Stomach (tissue), 9 donors: ENCODE results near the gene CNTN6. TPM values are rescaled to one million over a fixed set of nuclear protein-coding genes. Genes with fewer than 3 reads are reported as not detected.

ENCODE experiments used
- DNase-seq, 2 donors: peaks; one replicate each; pipeline versions ENCODE4 v3.0.0 to v3.0.0-alpha.2; 2013 to 2019
- H3K27ac ChIP-seq, 5 donors: fragments of 200-600 bp in 4 of 5; sonication (generic) in 4 of 5; one replicate each; pipeline ENCODE4 v1.5.1; 2013 to 2019; ENCODE audit warnings: mild to moderate bottlenecking in 1 of 5, moderate library complexity in 1 of 5
- H3K27me3 ChIP-seq, 3 donors: fragments of 200-600 bp; sonication (generic); one replicate each; pipeline ENCODE4 v1.5.1; 2017 to 2019; ENCODE audit warnings: mixed run types in 1 of 3
- H3K36me3 ChIP-seq, 4 donors: fragments of 200-600 bp; sonication (generic); 1 replicate in 3 of 4; 2 replicates in 1 of 4; pipeline ENCODE4 v1.5.1; 2016 to 2019
- H3K4me1 ChIP-seq, 4 donors: fragments of 200-600 bp; sonication (generic); one replicate each; pipeline ENCODE4 v1.5.1; 2016 to 2019
- H3K4me3 ChIP-seq, 4 donors: fragments of 200-600 bp; sonication (generic) in 3 of 4; one replicate each; pipeline ENCODE4 v1.5.1; 2016 to 2019; ENCODE audit warnings: mild to moderate bottlenecking in 1 of 4
- H3K9me3 ChIP-seq, 4 donors: fragments of 200-600 bp; sonication (generic); one replicate each; pipeline ENCODE4 v1.5.1; 2016 to 2019
- EP300 ChIP-seq: sonication (generic); formaldehyde crosslinking; IDR thresholded peaks from one replicate; pipeline ENCODE4 v1.6.1; 2017; ENCODE audit warnings: antibody characterized with exemption
- POLR2A ChIP-seq, 4 donors: fragments of 450-650 bp; IDR thresholded peaks; one replicate each; pipeline ENCODE4 v1.6.1; 2016; ENCODE audit warnings: antibody characterized with exemption in 4 of 4, control low read depth in 2 of 4, mild to moderate bottlenecking in 1 of 4, moderate library complexity in 1 of 4
- POLR2AphosphoS5 ChIP-seq, 3 donors: sonication (generic); formaldehyde crosslinking; IDR thresholded peaks; one replicate each; pipeline ENCODE4 v1.6.1; 2016; ENCODE audit warnings: antibody characterized with exemption in 3 of 3
- WGBS, 5 donors: extraction: QIAGEN DNeasy Blood & Tissue Kit in 3 of 5; methylation state at CpG; one replicate each; pipeline versions ENCODE4 v1.1.5 to v1.1.7; 2013 to 2018; 5-methylcytosine and 5-hydroxymethylcytosine counted together
- intact Hi-C: fragments of 100-400 bp; cut with DNase I; formaldehyde crosslinking; loops from one replicate; pipeline ENCODE4 v1.15.1; 2023; ENCODE audit warnings: low total_unique reads
- polyA plus RNA-seq, 3 donors: library from polyadenylated mRNA; stranded (reverse); fragments of 200-250 nt; gene quantifications; one replicate each; pipeline ENCODE4 v1.2.3, GENCODE V29; 2013
- total RNA-seq, 5 donors: library from RNA; depleted of rRNA; stranded (reverse); fragments of >200 nt; gene quantifications; one replicate each; pipeline versions ENCODE4 v1.1.0 to v1.2.3, GENCODE V29; 2014 to 2016
- TF ChIP-seq, protein P1 (sequence below), 7 experiments: fragments of 450-650 bp in 4 of 7; fragments of 200-600 bp in 3 of 7; sonication (generic) in 3 of 7; IDR thresholded peaks; one replicate each; pipeline ENCODE4 v1.5.1; 2016 to 2019; ENCODE audit warnings: antibody characterized with exemption in 7 of 7, control low read depth in 2 of 7, mild to moderate bottlenecking in 1 of 7
- donor health status: healthy with polysubstance abuse.
- donor health status: Bipolar disorder and iron deficiency.
- donor health status: healthy.

CNTN6 gene
- total and polyA plus RNA-seq, 8 donors: 2.2 TPM; not detected in 7

DNA sequence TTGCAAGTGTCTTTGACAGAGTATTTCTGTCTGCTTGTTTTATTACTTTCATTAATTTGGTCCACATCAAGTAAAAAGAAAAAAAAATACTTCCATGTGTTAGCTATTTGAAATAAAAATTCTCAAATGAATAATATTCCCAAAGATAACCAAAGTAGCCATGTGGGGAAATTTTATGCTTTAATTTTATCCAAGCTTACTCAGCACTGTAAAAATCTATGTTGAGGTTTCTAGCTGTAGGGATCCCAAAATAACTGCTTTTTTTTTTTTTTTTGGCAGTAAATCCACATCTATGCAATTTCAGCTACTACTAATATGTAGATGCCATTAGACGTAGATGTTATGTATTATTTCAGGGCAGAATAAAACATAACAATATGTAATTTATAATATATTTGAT is 35.4 kb upstream of the CNTN6 start:
- WGBS, 5 donors: 68 to 88% (median 79%) methylated on average over 1 of the region's 1 CpG

DNA sequence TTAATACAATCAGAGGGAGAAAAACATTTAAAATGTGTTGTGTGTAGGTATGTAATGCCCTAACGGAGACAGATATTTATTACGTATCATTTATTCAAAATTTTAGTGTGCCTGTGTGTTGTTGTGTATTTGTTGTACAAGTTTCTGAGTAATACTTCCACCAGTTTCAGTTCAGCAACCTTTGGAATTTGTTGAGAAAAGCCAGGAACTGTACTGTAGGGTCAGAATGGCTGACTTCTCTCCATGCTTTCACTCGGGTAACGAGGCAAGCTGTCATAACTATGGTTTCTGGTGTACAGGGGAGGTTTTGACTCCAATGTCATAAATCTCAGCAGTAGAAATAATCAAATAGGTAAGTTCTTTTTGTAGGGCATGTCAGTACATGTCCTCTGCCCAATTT is 23.8 kb upstream of the CNTN6 start:
- no peaks in the 10 kb centered on the region for H3K9me3 ChIP-seq
- no peaks in the 10 kb centered on the region for H3K36me3 ChIP-seq
- no peak for TF ChIP-seq EP300
- TF ChIP-seq POLR2AphosphoS5 (IDR thresholded peaks at IDR 0.05): no peak
- TF ChIP-seq, protein P1, sequence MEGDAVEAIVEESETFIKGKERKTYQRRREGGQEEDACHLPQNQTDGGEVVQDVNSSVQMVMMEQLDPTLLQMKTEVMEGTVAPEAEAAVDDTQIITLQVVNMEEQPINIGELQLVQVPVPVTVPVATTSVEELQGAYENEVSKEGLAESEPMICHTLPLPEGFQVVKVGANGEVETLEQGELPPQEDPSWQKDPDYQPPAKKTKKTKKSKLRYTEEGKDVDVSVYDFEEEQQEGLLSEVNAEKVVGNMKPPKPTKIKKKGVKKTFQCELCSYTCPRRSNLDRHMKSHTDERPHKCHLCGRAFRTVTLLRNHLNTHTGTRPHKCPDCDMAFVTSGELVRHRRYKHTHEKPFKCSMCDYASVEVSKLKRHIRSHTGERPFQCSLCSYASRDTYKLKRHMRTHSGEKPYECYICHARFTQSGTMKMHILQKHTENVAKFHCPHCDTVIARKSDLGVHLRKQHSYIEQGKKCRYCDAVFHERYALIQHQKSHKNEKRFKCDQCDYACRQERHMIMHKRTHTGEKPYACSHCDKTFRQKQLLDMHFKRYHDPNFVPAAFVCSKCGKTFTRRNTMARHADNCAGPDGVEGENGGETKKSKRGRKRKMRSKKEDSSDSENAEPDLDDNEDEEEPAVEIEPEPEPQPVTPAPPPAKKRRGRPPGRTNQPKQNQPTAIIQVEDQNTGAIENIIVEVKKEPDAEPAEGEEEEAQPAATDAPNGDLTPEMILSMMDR (IDR thresholded peaks at IDR 0.05): no peak
- no peak for TF ChIP-seq POLR2A (IDR thresholded peaks at IDR 0.05)
- no peaks in the 10 kb centered on the region for H3K27me3 ChIP-seq
- no peaks in the 10 kb centered on the region for H3K4me1 ChIP-seq
- no peak overlapping the region for H3K27ac ChIP-seq
- intact Hi-C loops: no loop called here
- 55 to 79% (median 74%) methylated on average over 4 of the region's 4 CpGs for WGBS, 5 donors
- no peak for DNase-seq
- no peak overlapping the region for H3K4me3 ChIP-seq

More for the DNA sequence above, 35.4 kb upstream of the CNTN6 start:
- no peaks in the 10 kb centered on the region for H3K27me3 ChIP-seq
- H3K4me1 ChIP-seq: peaks cover 0 to 9% (median 0%) of the 10 kb centered on the region in 4 donors
- H3K36me3 ChIP-seq: no peaks in the 10 kb centered on the region
- H3K4me3 ChIP-seq: no peak overlapping the region
- H3K27ac ChIP-seq: no peak overlapping the region
- peaks cover 0 to 7% (median 0%) of the 10 kb centered on the region in 4 donors for H3K9me3 ChIP-seq
- intact Hi-C loops: no loop called here
- DNase-seq: no peak
- no peak for TF ChIP-seq EP300
- TF ChIP-seq, protein P1 (IDR thresholded peaks at IDR 0.05): no peak
- no peak for TF ChIP-seq POLR2AphosphoS5 (IDR thresholded peaks at IDR 0.05)
- TF ChIP-seq POLR2A (IDR thresholded peaks at IDR 0.05): no peak

DNA sequence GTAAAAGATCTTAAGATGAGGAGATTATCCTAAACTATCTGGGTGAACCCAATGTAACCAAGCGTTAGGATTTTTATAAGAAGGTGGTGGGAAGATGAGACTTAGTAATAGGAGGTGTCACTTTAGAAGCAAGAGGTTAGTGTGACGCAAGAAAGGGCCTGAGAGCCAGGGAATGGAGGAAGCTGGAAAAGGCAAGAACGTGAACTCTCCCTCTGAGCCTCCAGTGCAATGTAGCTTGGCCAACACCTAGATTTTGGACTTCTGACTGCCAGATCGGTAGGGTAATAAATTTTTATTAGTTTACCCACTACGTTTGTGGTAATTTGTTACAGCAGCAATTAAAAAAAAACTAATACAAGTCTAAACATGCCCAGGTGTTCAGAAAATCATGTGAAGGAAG is 20.8 kb upstream of the CNTN6 start:
- no peak overlapping the region for H3K4me3 ChIP-seq
- intact Hi-C loops: no loop called here
- H3K9me3 ChIP-seq: no peaks in the 10 kb centered on the region
- H3K27me3 ChIP-seq: no peaks in the 10 kb centered on the region
- H3K4me1 ChIP-seq: no peaks in the 10 kb centered on the region
- DNase-seq: no peak
- 72 to 79% (median 74%) methylated on average over 5 of the region's 5 CpGs for WGBS, 5 donors
- TF ChIP-seq POLR2AphosphoS5 (IDR thresholded peaks at IDR 0.05): no peak
- TF ChIP-seq, protein P1 (IDR thresholded peaks at IDR 0.05): no peak
- no peak overlapping the region for H3K27ac ChIP-seq
- no peaks in the 10 kb centered on the region for H3K36me3 ChIP-seq

DNA sequence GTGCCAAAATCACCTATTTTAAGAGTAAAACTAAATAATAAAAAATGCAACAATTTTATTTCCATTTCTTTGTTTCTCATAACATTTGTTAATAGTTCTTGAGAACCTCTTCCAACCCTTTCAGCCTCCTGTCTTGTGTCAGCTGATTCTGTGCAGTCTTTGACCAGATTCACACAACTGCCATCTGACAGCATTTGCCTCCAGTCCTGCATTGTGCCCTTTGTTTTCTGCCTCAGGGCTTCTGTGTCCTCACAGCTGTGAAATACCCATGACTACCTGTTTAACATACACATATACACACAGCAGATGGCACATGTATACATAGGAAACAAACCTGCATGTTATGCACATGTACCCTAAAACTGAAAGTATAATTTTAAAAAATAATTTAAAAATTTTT is 13.2 kb upstream of the CNTN6 start:
- H3K36me3 ChIP-seq: no peaks in the 10 kb centered on the region
- H3K27me3 ChIP-seq: no peaks in the 10 kb centered on the region
- TF ChIP-seq, protein P1 (IDR thresholded peaks at IDR 0.05): no peak
- TF ChIP-seq EP300 (no peak), POLR2AphosphoS5 (IDR thresholded peaks at IDR 0.05) (no peak), POLR2A (IDR thresholded peaks at IDR 0.05) (no peak)
- intact Hi-C loops: no loop called here
- no peaks in the 10 kb centered on the region for H3K4me1 ChIP-seq
- DNase-seq: no peak
- H3K9me3 ChIP-seq: no peaks in the 10 kb centered on the region
- H3K4me3 ChIP-seq: no peak overlapping the region
- no peak overlapping the region for H3K27ac ChIP-seq
